Stimulated activated CD8-positive, alpha-beta memory T cell treated with anti-CD3 and anti-CD28 coated beads, Interleukin-15, amount 100 ng/mL, for 24 hours (primary cell): ENCODE results near the gene NEMP1.

ENCODE experiments used
- DNase-seq: peaks from one replicate; pipeline ENCODE4 v3.0.0-alpha.2; 2020; ENCODE audit warnings: low read depth

The NEMP1 gene

GRCh38 chr12:57106021-57106708, 27.6 kb upstream of the NEMP1 start:
- no peak for DNase-seq

- DNase-seq: no peak
These were observed 26.6 kb upstream of the NEMP1 start for GRCh38 chr12:57105011-57105753.

GRCh38 chr12:57104292-57104910, 25.8 kb upstream of the NEMP1 start:
- DNase-seq: no peak

GRCh38 chr12:57103856-57104255, 25.3 kb upstream of the NEMP1 start:
- no peak for DNase-seq

- DNase-seq: no peak
These were observed 23.5 kb upstream of the NEMP1 start for GRCh38 chr12:57101892-57102695.

- DNase-seq: no peak
These were observed 21.2 kb upstream of the NEMP1 start for GRCh38 chr12:57099766-57100165.

GRCh38 chr12:57099047-57099714, 20.6 kb upstream of the NEMP1 start:
- no peak for DNase-seq

GRCh38 chr12:57098546-57098945, 20.0 kb upstream of the NEMP1 start:
- no peak for DNase-seq

- DNase-seq: no peak
These were observed 18.9 kb upstream of the NEMP1 start for GRCh38 chr12:57097554-57097835.

GRCh38 chr12:57096748-57097553, 18.4 kb upstream of the NEMP1 start:
- no peak for DNase-seq

GRCh38 chr12:57096099-57096572, 17.5 kb upstream of the NEMP1 start:
- no peak for DNase-seq

- DNase-seq: no peak
These were observed 16.8 kb upstream of the NEMP1 start for GRCh38 chr12:57095440-57095839.

GRCh38 chr12:57094208-57095160, 15.9 kb upstream of the NEMP1 start:
- DNase-seq: no peak

GRCh38 chr12:57093415-57094207, 15.0 kb upstream of the NEMP1 start:
- peak; percentile 46 for DNase-seq

GRCh38 chr12:57092876-57093414, 14.4 kb upstream of the NEMP1 start:
- no peak for DNase-seq

- no peak for DNase-seq
These were observed 13.9 kb upstream of the NEMP1 start for GRCh38 chr12:57092529-57092862.

GRCh38 chr12:57091638-57092528, 13.3 kb upstream of the NEMP1 start:
- no peak for DNase-seq
